ENCODE measurements around the gene TMEM221. TPM values are rescaled to one million over a fixed set of nuclear protein-coding genes. Genes with fewer than 3 reads are reported as not detected.

The TMEM221 gene
- total RNA-seq (2014; rRNA removed; shearing (Covaris generic)) (0.22 TPM in 1 of 2 replicates, not detected in the other), polyA plus RNA-seq (2016; fragmentation: Nextera tagmentation; extraction: Ambion mirVana) (0.30 TPM in 1 of 2 replicates, not detected in the other)

GRCh38 chr19:17448131-17448967 lies at the start of gene TMEM221:
Gene TMEM221 (minus strand): TSS chr19:17448668. CDS start chr19:17448462, 206 bp downstream.
- no peaks in the 10 kb centered on the region for H3K9me2 ChIP-seq (ENCODE audit: insufficient read depth)
- H3K36me3 ChIP-seq (ENCODE audit: low read depth): no peaks in the 10 kb centered on the region
- H3K79me2 ChIP-seq (ENCODE audit: insufficient read depth): no peaks in the 10 kb centered on the region
- peak; percentile 69 for DNase-seq
- 0 out of 2 replicates have a peak within 1 kb of the TSS, but pooled peaks have one; percentile 43 for H3K9ac ChIP-seq
- H3K27me3 ChIP-seq (replicated peaks; ENCODE audit: insufficient read depth): no peaks in the 10 kb centered on the region
- in situ Hi-C loops (cut with MboI): no loop called here
- no peaks in the 10 kb centered on the region for H3F3A ChIP-seq (ENCODE audit: insufficient read depth)
- no peaks in the 10 kb centered on the region for H4K20me1 ChIP-seq (ENCODE audit: insufficient read depth)
- no peaks in the 10 kb centered on the region for H3K9me3 ChIP-seq (ENCODE audit: low read depth)
- TF ChIP-seq EZH2phosphoT487 (IDR thresholded peaks at IDR 0.05; ENCODE audit: insufficient read depth, low read depth): no peak
- TF ChIP-seq EZH2 (IDR thresholded peaks at IDR 0.05; ENCODE audit: insufficient read depth, poor library complexity, severe bottlenecking): no peak
- WGBS, 2 experiments (ENCODE audit: low coverage in 1 of 2, low lambda C conversion rate in 2 of 2, missing lambda C conversion rate in 2 of 2): 1% methylated on average over 34 to 71 of the region's 81 CpGs
- H3K4me3 ChIP-seq: peak within 1 kb of the TSS; percentile 66
- H2AFZ ChIP-seq: peak within 1 kb of the TSS; percentile 77
- H3K4me2 ChIP-seq (ENCODE audit: unreplicated experiment): peak within 1 kb of the TSS; percentile 81
- no peaks in the 10 kb centered on the region for H3K4me1 ChIP-seq (ENCODE audit: insufficient read depth)
- H3K27ac ChIP-seq: no peak within 1 kb of the TSS

- WGBS, 2 experiments (ENCODE audit: low coverage in 1 of 2, low lambda C conversion rate in 2 of 2, missing lambda C conversion rate in 2 of 2): 83 to 89% methylated on average over 39 to 41 of the region's 41 CpGs
- H4K20me1 ChIP-seq (ENCODE audit: insufficient read depth): no peaks in the 10 kb centered on the region
These were observed 48.8 kb upstream of the TMEM221 start for GRCh38 chr19:17497149-17497798.

GRCh38 chr19:17496337-17496997 lies 48.0 kb upstream of the TMEM221 start:
- peak; percentile 76 for DNase-seq
- no peak for TF ChIP-seq EZH2 (IDR thresholded peaks at IDR 0.05; ENCODE audit: insufficient read depth, poor library complexity, severe bottlenecking)
- no peak for TF ChIP-seq EZH2phosphoT487 (IDR thresholded peaks at IDR 0.05; ENCODE audit: insufficient read depth, low read depth)
- in situ Hi-C loops (cut with MboI): no loop called here
- no peak overlapping the region for H3K27ac ChIP-seq
- peaks cover 37% of the 10 kb centered on the region for H3K79me2 ChIP-seq (ENCODE audit: insufficient read depth)
- H4K20me1 ChIP-seq (ENCODE audit: insufficient read depth): no peaks in the 10 kb centered on the region
- WGBS, 2 experiments (ENCODE audit: low coverage in 1 of 2, low lambda C conversion rate in 2 of 2, missing lambda C conversion rate in 2 of 2): 62 to 65% methylated on average over 14 of the region's 14 CpGs
- no peak overlapping the region for H3K4me3 ChIP-seq
- H3K9ac ChIP-seq: no peak overlapping the region
- H3K9me3 ChIP-seq (ENCODE audit: low read depth): no peaks in the 10 kb centered on the region
- H3K4me1 ChIP-seq (ENCODE audit: insufficient read depth): peaks cover 18% of the 10 kb centered on the region
- H3K36me3 ChIP-seq (ENCODE audit: low read depth): no peaks in the 10 kb centered on the region; the same call in 1 of the 2 replicates
- H3K9me2 ChIP-seq (ENCODE audit: insufficient read depth): no peaks in the 10 kb centered on the region
- peaks cover 22% of the 10 kb centered on the region for H3F3A ChIP-seq (ENCODE audit: insufficient read depth)
- H3K4me2 ChIP-seq (ENCODE audit: unreplicated experiment): no peak overlapping the region
- H2AFZ ChIP-seq: no peak overlapping the region
- no peaks in the 10 kb centered on the region for H3K27me3 ChIP-seq (replicated peaks; ENCODE audit: insufficient read depth)

More at GRCh38 chr19:17497149-17497798, 48.8 kb upstream of the TMEM221 start:
- Histone ChIP-seq H3K27me3 (replicated peaks; ENCODE audit: insufficient read depth) (no peaks in the 10 kb centered on the region), H3K27ac (no peak overlapping the region), H3K9ac (no peak overlapping the region), H2AFZ (no peak overlapping the region), H3K9me3 (ENCODE audit: low read depth) (no peaks in the 10 kb centered on the region), H3K4me1 (ENCODE audit: insufficient read depth) (peaks cover 10% of the 10 kb centered on the region), H3K4me2 (ENCODE audit: unreplicated experiment) (no peak overlapping the region), H3K79me2 (ENCODE audit: insufficient read depth) (peaks cover 44% of the 10 kb centered on the region), H3K9me2 (ENCODE audit: insufficient read depth) (no peaks in the 10 kb centered on the region), H3K36me3 (ENCODE audit: low read depth) (no peaks in the 10 kb centered on the region; the same call in 1 of the 2 replicates), H3F3A (ENCODE audit: insufficient read depth) (peaks cover 14% of the 10 kb centered on the region), H3K4me3 (no peak overlapping the region)
- DNase-seq: no peak
- TF ChIP-seq EZH2 (IDR thresholded peaks at IDR 0.05; ENCODE audit: insufficient read depth, poor library complexity, severe bottlenecking): no peak
- TF ChIP-seq EZH2phosphoT487 (IDR thresholded peaks at IDR 0.05; ENCODE audit: insufficient read depth, low read depth): no peak
- in situ Hi-C loops (cut with MboI): no loop called here

Data from GM23248 (cell line).